ENCODE data around the gene HCFC1R1. TPM values are rescaled to one million over a fixed set of nuclear protein-coding genes. Genes with fewer than 3 reads are reported as not detected.

Gene HCFC1R1
- total and polyA plus RNA-seq, 2 experiments from 2014 or later, result 35.7 to 158 TPM

GRCh38 chr16:3030222-3031212, 6.8 kb upstream of the HCFC1R1 start:
- no peaks in the 10 kb centered on the region for H3K79me2 ChIP-seq
- no peak overlapping the region for H3K4me3 ChIP-seq
- H3K9me2 ChIP-seq (replicated peaks; ENCODE audit: insufficient read depth), result no peaks in the 10 kb centered on the region
- no peaks in the 10 kb centered on the region for H3K36me3 ChIP-seq (replicated peaks; ENCODE audit: insufficient read depth, low read depth)
- no peak for DNase-seq (ENCODE audit: low spot score)
- 77% methylated on average over 25 of the region's 33 CpGs for WGBS (ENCODE audit: low lambda C conversion rate, missing lambda C conversion rate)
- H3K27me3 ChIP-seq, result no peaks in the 10 kb centered on the region
- no peak overlapping the region for H3K27ac ChIP-seq
- H3K4me1 ChIP-seq (ENCODE audit: insufficient read depth), result peaks cover 4% of the 10 kb centered on the region
- H2AFZ ChIP-seq, result no peak overlapping the region
- TF ChIP-seq EZH2phosphoT487 (IDR thresholded peaks at IDR 0.05; ENCODE audit: low read depth, severe bottlenecking, unreplicated experiment) (no peak), CTCF (IDR thresholded peaks at IDR 0.05; ENCODE audit: poor library complexity) (no peak), EZH2 (IDR thresholded peaks at IDR 0.05; ENCODE audit: borderline replicate concordance) (no peak)
- no peaks in the 10 kb centered on the region for H3K9me3 ChIP-seq (ENCODE audit: low read depth)
- H4K20me1 ChIP-seq (ENCODE audit: insufficient read depth, poor library complexity, severe bottlenecking), result no peaks in the 10 kb centered on the region
- H3K4me2 ChIP-seq, result no peak overlapping the region

DNA sequence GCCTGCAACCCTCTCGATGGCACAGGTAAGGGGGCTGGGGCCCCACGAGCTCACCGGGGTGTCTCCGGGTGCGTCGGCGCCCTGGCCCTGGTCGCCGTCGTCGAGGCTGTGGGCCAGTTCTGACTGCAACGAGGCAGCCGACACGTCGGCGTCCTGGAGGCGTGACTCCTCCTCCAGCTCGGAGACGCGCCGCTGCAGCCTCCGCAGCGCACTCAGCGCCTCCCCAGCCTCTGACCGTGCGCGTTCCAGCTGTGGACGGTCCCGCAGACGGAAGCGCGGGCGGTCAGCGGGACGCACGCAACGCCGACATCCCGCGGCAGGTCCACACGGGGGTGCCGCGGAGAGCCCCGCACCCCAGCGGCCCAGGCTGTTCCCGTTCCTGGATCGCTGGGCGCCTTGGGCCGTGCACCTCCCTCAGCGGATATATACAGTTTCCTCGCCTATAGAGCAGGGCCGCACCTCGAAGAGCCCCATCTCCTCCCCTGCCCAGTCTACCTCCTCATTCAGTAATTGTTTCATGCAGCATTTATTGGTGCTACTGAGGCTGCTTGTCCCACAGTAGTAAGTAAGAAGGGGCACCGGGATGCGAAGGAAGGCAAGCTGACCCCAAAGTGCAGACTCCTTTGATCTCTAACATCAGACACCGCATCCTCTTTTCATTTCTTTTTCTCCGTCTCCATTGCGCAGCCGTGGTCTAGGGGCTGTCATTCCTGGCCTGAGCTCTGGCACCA, 5.9 kb upstream of the HCFC1R1 start:
- H3K4me2 ChIP-seq, result no peak overlapping the region
- no peaks in the 10 kb centered on the region for H3K36me3 ChIP-seq (replicated peaks; ENCODE audit: insufficient read depth, low read depth)
- DNase-seq (ENCODE audit: low spot score), result peak; percentile 10
- WGBS (ENCODE audit: low lambda C conversion rate, missing lambda C conversion rate), result 94% methylated on average over 36 of the region's 59 CpGs
- no peak overlapping the region for H3K27ac ChIP-seq
- no peaks in the 10 kb centered on the region for H3K9me3 ChIP-seq (ENCODE audit: low read depth)
- no peaks in the 10 kb centered on the region for H3K9me2 ChIP-seq (replicated peaks; ENCODE audit: insufficient read depth)
- H3K4me1 ChIP-seq (ENCODE audit: insufficient read depth), result peaks cover 6% of the 10 kb centered on the region
- peaks cover 8% of the 10 kb centered on the region for H3K79me2 ChIP-seq
- no peak overlapping the region for H2AFZ ChIP-seq
- TF ChIP-seq EZH2phosphoT487 (IDR thresholded peaks at IDR 0.05; ENCODE audit: low read depth, severe bottlenecking, unreplicated experiment), result no peak
- TF ChIP-seq CTCF (IDR thresholded peaks at IDR 0.05; ENCODE audit: poor library complexity), result no peak
- TF ChIP-seq EZH2 (IDR thresholded peaks at IDR 0.05; ENCODE audit: borderline replicate concordance), result no peak
- H3K4me3 ChIP-seq, result no peak overlapping the region
- H3K27me3 ChIP-seq, result no peaks in the 10 kb centered on the region
- H4K20me1 ChIP-seq (ENCODE audit: insufficient read depth, poor library complexity, severe bottlenecking), result peaks cover 5% of the 10 kb centered on the region

- WGBS (ENCODE audit: low lambda C conversion rate, missing lambda C conversion rate), result 94% methylated on average over 13 of the region's 15 CpGs
- no peaks in the 10 kb centered on the region for H3K36me3 ChIP-seq (replicated peaks; ENCODE audit: insufficient read depth, low read depth)
- no peak overlapping the region for H3K27ac ChIP-seq
- H4K20me1 ChIP-seq (ENCODE audit: insufficient read depth, poor library complexity, severe bottlenecking), result peaks cover 5% of the 10 kb centered on the region
- peaks cover 12% of the 10 kb centered on the region for H3K79me2 ChIP-seq
- H2AFZ ChIP-seq, result no peak overlapping the region
- TF ChIP-seq EZH2phosphoT487 (IDR thresholded peaks at IDR 0.05; ENCODE audit: low read depth, severe bottlenecking, unreplicated experiment) (no peak), EZH2 (IDR thresholded peaks at IDR 0.05; ENCODE audit: borderline replicate concordance) (no peak), CTCF (IDR thresholded peaks at IDR 0.05; ENCODE audit: poor library complexity) (no peak)
- DNase-seq (ENCODE audit: low spot score), result no peak
- H3K4me3 ChIP-seq, result no peak overlapping the region
- no peaks in the 10 kb centered on the region for H3K9me2 ChIP-seq (replicated peaks; ENCODE audit: insufficient read depth)
- no peaks in the 10 kb centered on the region for H3K27me3 ChIP-seq
- H3K9me3 ChIP-seq (ENCODE audit: low read depth), result no peaks in the 10 kb centered on the region
- H3K4me1 ChIP-seq (ENCODE audit: insufficient read depth), result peaks cover 8% of the 10 kb centered on the region
- H3K4me2 ChIP-seq, result no peak overlapping the region
Observed at GRCh38 chr16:3028716-3029319, 5.1 kb upstream of the HCFC1R1 start.

Measured in hepatocyte (in vitro differentiated cells).